ENCODE results near the gene LTBP3.

GRCh38 chr11:65503368-65503948 lies 54.7 kb downstream of the LTBP3 start:
- TF ChIP-seq CTCF (IDR thresholded peaks at IDR 0.05; ENCODE audit: insufficient read depth, low read length, poor library complexity, severe bottlenecking) (no peak), EZH2phosphoT487 (conservative IDR thresholded peaks at IDR 0.05; ENCODE audit: low read length) (no peak)
